Kidney epithelial cell (primary cell): ENCODE data around the gene LHX6. TPM values are rescaled to one million over a fixed set of nuclear protein-coding genes. Genes with fewer than 3 reads are reported as not detected.

Experiments
- DNase-seq: peaks from one replicate; pipeline ENCODE4 v3.0.0-alpha.2; 2010; ENCODE audit warnings: low read depth
- H3K27me3 ChIP-seq: 2 replicates; pipeline ENCODE4 v1.6.0; 2011; ENCODE audit warnings: low read length; ENCODE audit not compliant: control insufficient read depth, insufficient read depth
- H3K36me3 ChIP-seq: 2 replicates; pipeline ENCODE4 v1.5.1; 2011; ENCODE audit warnings: low read length; ENCODE audit not compliant: control insufficient read depth, insufficient read depth
- H3K4me3 ChIP-seq: 2 replicates; pipeline ENCODE4 v1.5.1; 2011; ENCODE audit warnings: low read depth, mild to moderate bottlenecking, control low read depth, low read length
- CTCF ChIP-seq: IDR thresholded peaks from 2 replicates; pipeline ENCODE4 v1.5.1; 2011; ENCODE audit warnings: mild to moderate bottlenecking, moderate library complexity, low read length, control low read depth, inconsistent platforms; ENCODE audit not compliant: insufficient read depth, poor library complexity, severe bottlenecking
- total RNA-seq: library from RNA; depleted of rRNA; stranded (reverse); fragments of >200 nt; gene quantifications from 2 replicates; pipeline ENCODE4 v1.2.3, GENCODE V29; 2015

LHX6 gene
- total RNA-seq, 1 donor from 2014 or later, result 0.84 TPM

- DNase-seq, result no peak
- Histone ChIP-seq H3K4me3 (no peak overlapping the region), H3K27me3 (no peaks in the 10 kb centered on the region), H3K36me3 (no peaks in the 10 kb centered on the region)
- no peak for TF ChIP-seq CTCF
Observed at GRCh38 chr9:122191584-122191983, 37.2 kb downstream of the LHX6 start.

- H3K36me3 ChIP-seq, result no peaks in the 10 kb centered on the region
- DNase-seq, result no peak
- no peak for TF ChIP-seq CTCF
- H3K4me3 ChIP-seq, result no peak overlapping the region
- H3K27me3 ChIP-seq, result no peaks in the 10 kb centered on the region
Observed at GRCh38 chr9:122190597-122191381, 38.0 kb downstream of the LHX6 start.

DNA sequence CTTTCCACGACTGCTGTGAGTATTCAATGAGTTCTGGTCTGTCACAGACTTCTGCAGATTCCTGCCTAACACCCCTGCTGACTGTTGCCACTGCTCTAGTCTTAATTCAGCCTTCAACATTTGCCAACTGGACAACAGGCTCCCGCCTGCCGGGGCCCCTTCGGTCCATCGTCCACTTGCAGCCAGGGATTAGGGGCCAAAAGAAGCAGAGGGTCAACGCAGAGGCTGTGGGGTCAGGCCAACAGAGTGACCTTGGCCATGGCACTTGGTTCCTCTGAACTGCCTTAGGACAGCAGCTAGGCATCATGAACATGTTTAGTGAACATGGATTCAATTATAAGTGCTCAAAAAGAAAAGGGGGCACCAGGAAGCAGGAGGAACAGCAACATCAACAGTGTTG, 40.4 kb downstream of the LHX6 start:
- H3K4me3 ChIP-seq, result no peak overlapping the region
- no peaks in the 10 kb centered on the region for H3K36me3 ChIP-seq
- no peaks in the 10 kb centered on the region for H3K27me3 ChIP-seq
- no peak for DNase-seq
- no peak for TF ChIP-seq CTCF

- no peak for TF ChIP-seq CTCF
- no peak overlapping the region for H3K4me3 ChIP-seq
Observed at GRCh38 chr9:122186777-122187470, 41.8 kb downstream of the LHX6 start.

GRCh38 chr9:122186301-122186700, 42.5 kb downstream of the LHX6 start:
- Histone ChIP-seq H3K36me3 (no peaks in the 10 kb centered on the region), H3K4me3 (no peak overlapping the region), H3K27me3 (no peaks in the 10 kb centered on the region)
- TF ChIP-seq CTCF, result no peak
- no peak for DNase-seq

More at GRCh38 chr9:122186777-122187470, 41.8 kb downstream of the LHX6 start:
- no peaks in the 10 kb centered on the region for H3K27me3 ChIP-seq
- DNase-seq, result no peak
- H3K36me3 ChIP-seq, result no peaks in the 10 kb centered on the region

GRCh38 chr9:122184551-122184950, 44.2 kb downstream of the LHX6 start:
- no peak overlapping the region for H3K4me3 ChIP-seq
- H3K36me3 ChIP-seq, result no peaks in the 10 kb centered on the region
- H3K27me3 ChIP-seq, result no peaks in the 10 kb centered on the region
- no peak for DNase-seq
- no peak for TF ChIP-seq CTCF
